ENCODE results near the gene RAB3A. TPM values are rescaled to one million over a fixed set of nuclear protein-coding genes. Genes with fewer than 3 reads are reported as not detected.

Gene RAB3A
- total RNA-seq, 1 donor from 2014 or later = 9.2 TPM

DNA sequence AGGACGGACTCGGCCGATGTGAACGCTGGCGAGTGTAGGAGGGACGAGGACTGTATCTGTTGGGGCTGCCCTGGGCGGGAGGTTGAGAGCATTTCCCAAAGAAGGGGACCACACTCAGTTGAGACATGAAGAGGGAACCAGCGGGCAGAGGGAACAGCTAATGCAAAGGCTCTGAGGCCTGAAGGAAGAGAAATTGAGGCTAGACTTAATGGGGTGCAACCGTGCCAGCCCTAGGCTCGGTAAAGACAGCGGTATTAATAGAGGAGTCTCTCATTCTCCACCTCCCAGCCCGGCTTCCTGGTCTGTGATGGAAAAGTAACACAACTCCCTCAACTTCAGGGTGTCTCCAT lies 9.7 kb downstream of the RAB3A start:
- Mint-ChIP-seq H3K27ac (ENCODE audit: unreplicated experiment) (peak overlapping the region; percentile 50), H3K4me1 (peaks cover 24% of the 10 kb centered on the region), H3K36me3 (ENCODE audit: low read depth) (no peaks in the 10 kb centered on the region), H3K27me3 (ENCODE audit: low read depth) (peaks cover 5% of the 10 kb centered on the region), H3K4me3 (peak overlapping the region; percentile 93), H3K9me3 (no peaks in the 10 kb centered on the region)
- DNase-seq (ENCODE audit: low read depth, low spot score) = no peak
- TF ChIP-seq, protein P1, sequence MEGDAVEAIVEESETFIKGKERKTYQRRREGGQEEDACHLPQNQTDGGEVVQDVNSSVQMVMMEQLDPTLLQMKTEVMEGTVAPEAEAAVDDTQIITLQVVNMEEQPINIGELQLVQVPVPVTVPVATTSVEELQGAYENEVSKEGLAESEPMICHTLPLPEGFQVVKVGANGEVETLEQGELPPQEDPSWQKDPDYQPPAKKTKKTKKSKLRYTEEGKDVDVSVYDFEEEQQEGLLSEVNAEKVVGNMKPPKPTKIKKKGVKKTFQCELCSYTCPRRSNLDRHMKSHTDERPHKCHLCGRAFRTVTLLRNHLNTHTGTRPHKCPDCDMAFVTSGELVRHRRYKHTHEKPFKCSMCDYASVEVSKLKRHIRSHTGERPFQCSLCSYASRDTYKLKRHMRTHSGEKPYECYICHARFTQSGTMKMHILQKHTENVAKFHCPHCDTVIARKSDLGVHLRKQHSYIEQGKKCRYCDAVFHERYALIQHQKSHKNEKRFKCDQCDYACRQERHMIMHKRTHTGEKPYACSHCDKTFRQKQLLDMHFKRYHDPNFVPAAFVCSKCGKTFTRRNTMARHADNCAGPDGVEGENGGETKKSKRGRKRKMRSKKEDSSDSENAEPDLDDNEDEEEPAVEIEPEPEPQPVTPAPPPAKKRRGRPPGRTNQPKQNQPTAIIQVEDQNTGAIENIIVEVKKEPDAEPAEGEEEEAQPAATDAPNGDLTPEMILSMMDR (conservative IDR thresholded peaks at IDR 0.05) = no peak

DNA sequence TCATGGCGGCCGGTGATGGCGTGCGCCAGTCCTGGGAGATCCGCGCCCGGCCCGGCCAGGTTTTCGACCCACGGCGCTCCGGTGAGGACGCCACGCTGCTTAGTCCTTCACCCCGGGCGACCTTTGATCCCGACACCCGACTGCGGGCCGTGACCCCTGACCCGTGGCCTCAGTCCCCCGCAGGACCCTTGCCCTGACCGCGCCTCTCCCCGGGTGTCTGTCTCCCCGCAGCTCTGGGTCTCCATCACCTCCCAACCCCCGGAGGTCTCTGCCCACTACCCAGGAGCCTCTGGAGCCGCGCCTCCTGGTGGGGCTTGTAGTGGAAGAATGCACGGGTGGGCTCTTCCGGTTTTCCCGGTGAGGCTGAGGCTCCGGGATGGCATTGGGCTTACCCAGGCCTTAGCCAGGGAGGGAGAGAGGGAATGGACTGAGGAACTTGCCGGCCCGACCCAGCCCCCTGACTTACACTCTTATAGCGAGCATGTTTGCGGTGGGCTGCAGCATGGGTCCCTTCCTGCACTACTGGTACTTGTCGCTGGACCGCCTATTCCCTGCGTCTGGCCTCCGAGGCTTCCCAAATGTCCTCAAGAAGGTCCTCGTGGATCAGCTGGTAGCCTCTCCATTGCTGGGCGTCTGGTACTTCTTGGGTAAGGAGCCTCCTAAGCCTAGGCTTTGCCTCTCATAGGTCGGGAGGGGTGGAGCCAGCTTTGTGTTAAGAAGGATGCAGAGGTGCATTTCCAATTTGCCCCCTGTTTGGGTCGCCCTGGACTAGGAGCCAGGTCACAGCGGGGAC lies 10.3 kb downstream of the RAB3A start:
- Mint-ChIP-seq H3K4me1 (peaks cover 24% of the 10 kb centered on the region), H3K36me3 (ENCODE audit: low read depth) (no peaks in the 10 kb centered on the region), H3K9me3 (no peaks in the 10 kb centered on the region), H3K4me3 (peak overlapping the region; percentile 93), H3K27ac (ENCODE audit: unreplicated experiment) (peak overlapping the region; percentile 85), H3K27me3 (ENCODE audit: low read depth) (peaks cover 5% of the 10 kb centered on the region)
- no peak for DNase-seq (ENCODE audit: low read depth, low spot score)
- TF ChIP-seq, protein P1 (conservative IDR thresholded peaks at IDR 0.05) = no peak

DNA sequence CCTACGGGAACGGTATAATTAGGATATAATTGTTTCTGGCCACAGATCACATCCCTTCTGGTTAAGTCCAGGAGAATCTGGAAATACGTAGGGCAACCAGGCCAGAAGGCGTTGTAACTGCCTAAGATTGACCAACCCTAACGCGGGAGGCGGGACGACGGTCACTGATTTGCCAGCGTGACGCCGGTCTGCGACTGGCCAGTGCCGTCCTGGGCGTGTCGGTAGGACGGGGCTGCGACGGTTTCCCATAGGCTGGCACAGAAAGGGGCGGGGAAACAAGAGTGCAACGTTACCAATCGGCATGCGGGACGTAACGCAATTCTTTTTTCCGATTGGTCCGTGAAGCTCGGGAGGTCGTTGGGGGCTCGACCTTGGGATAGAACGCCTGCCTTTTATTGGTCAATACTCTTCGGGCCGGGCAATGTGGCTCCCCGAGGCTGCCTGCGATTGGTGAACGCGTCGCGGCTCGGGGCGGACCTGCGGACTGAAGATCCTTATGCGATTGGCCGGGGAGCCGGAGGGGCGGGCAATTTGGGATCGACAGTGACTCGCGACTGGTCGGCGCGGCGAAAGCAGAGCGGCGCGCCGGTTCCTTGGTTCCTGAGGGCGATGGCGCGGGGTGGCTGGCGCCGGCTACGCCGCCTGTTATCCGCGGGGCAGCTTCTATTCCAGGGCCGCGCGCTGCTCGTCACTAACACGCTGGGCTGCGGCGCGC lies 11.0 kb downstream of the RAB3A start, which contains the start of gene MPV17L2:
MPV17L2 (plus strand) TSS at position 546 of the 715 bp plus-strand sequence; CDS start at position 610, 64 bp downstream.
- Mint-ChIP-seq H3K4me1 (peaks cover 24% of the 10 kb centered on the region), H3K9me3 (no peaks in the 10 kb centered on the region), H3K36me3 (ENCODE audit: low read depth) (no peaks in the 10 kb centered on the region), H3K27ac (ENCODE audit: unreplicated experiment) (peak within 1 kb of the TSS; percentile 85), H3K4me3 (peak within 1 kb of the TSS; percentile 93), H3K27me3 (ENCODE audit: low read depth) (peaks cover 5% of the 10 kb centered on the region)
- TF ChIP-seq, protein P1 (conservative IDR thresholded peaks at IDR 0.05) = no peak
- DNase-seq (ENCODE audit: low read depth, low spot score) = peak; percentile 95

DNA sequence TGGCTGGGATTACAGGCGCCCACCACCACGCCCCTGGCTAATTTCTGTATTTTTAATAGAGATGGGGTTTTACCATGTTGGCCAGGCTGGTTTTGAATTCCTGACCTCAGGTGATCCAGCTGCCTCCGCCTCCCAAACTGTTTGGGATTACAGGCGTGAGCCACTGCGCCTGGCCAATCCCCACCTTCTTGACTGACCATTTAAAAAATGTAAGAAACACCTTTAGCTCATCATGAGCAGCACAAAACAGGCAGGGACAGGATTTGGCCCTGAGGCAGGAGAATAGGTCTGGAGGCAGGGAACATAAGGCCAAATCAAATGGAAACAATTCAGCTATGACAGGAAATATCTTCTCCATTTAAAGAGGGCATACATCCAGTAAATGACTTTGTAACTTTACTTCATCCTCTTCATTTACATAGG lies 12.2 kb downstream of the RAB3A start:
- TF ChIP-seq, protein P1 (conservative IDR thresholded peaks at IDR 0.05) = no peak
- H3K4me1 Mint-ChIP-seq = peaks cover 24% of the 10 kb centered on the region
- DNase-seq (ENCODE audit: low read depth, low spot score) = no peak
- H3K4me3 Mint-ChIP-seq = peak overlapping the region; percentile 93
- H3K27ac Mint-ChIP-seq (ENCODE audit: unreplicated experiment) = no peak overlapping the region
- peaks cover 5% of the 10 kb centered on the region for H3K27me3 Mint-ChIP-seq (ENCODE audit: low read depth)
- no peaks in the 10 kb centered on the region for H3K36me3 Mint-ChIP-seq (ENCODE audit: low read depth)
- no peaks in the 10 kb centered on the region for H3K9me3 Mint-ChIP-seq

DNA sequence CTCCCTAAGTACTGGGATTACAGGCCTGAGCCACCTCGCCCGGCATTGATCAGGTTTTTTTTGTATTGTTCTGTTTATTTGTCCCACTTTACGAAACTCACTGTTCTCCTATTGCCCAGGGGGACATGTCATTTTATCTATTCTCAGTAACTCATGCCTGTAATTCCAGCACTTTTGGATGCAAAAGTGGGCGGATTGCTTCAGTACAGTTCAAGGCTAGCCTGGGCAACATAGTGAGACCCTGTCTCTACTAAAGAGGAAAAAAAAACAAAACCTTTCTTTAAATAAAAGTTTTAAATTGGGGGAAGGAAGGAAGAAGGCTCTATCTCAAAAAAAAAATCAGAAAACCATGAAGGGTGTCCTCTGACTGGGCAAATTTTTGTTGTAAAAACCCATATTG lies 13.6 kb downstream of the RAB3A start:
- TF ChIP-seq, protein P1 (conservative IDR thresholded peaks at IDR 0.05) = no peak
- no peak overlapping the region for H3K27ac Mint-ChIP-seq (ENCODE audit: unreplicated experiment)

More for the DNA sequence above, 13.6 kb downstream of the RAB3A start:
- Mint-ChIP-seq H3K4me3 (peak overlapping the region; percentile 3), H3K36me3 (ENCODE audit: low read depth) (no peaks in the 10 kb centered on the region), H3K4me1 (peaks cover 28% of the 10 kb centered on the region), H3K9me3 (no peaks in the 10 kb centered on the region), H3K27me3 (ENCODE audit: low read depth) (peaks cover 8% of the 10 kb centered on the region)
- DNase-seq (ENCODE audit: low read depth, low spot score) = no peak
